ENCODE data around the gene PPP2R2C. TPM values are rescaled to one million over a fixed set of nuclear protein-coding genes. Genes with fewer than 3 reads are reported as not detected.

PPP2R2C gene
- total and polyA plus RNA-seq, 10 of the 15 experiments (the other 5 are each of a cell fraction or from before 2014, with no cell fraction given) = 0.13 to 0.15 TPM; not detected in 8

DNA sequence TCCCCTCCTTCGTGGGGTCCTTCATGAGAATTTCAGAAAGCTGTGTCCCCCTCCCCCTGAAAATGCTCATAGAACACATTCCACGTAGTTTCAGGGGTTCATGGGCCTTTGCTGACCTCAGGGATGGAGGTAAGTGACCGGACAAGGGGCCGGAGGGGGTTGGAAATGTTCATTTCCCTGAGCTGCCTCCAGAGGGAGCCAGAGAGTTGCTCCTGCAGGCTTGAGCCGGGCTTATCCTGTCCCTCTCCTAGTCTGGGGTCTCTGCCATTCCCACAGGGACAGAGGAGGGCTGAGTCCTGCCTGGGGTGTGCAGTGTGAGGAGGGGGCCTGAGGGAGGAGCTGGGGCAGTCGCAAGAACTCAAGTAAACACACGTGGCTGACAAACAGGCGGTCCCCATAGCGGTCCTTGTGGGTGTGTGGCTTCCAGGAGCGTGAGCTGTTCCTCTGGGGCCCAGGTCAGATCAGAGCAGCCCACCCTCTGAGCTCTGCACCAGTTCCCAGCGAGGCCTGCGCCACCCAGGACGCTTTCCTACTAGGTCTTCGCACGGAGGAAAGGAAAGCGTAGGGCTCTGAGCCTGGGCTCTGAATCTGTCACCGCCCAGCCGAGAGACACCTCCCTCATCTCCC, 140.3 kb downstream of the PPP2R2C start:
- Histone ChIP-seq H3K4me2 (ENCODE audit: control insufficient read depth, insufficient read depth) (no peak overlapping the region), H2AFZ (ENCODE audit: control insufficient read depth, low read depth, low read length) (no peak overlapping the region), H4K20me1 (ENCODE audit: control insufficient read depth, insufficient read depth) (no peaks in the 10 kb centered on the region), H3K36me3 (ENCODE audit: control insufficient read depth in 2 of 2, insufficient read depth in 2 of 2, low read length in 1 of 2) (no peaks in the 10 kb centered on the region), H3K9ac (ENCODE audit: control insufficient read depth, insufficient read depth, low read length) (no peak overlapping the region), H3K4me1 (ENCODE audit: control insufficient read depth, insufficient read depth, low read length) (no peaks in the 10 kb centered on the region; the same call in 1 of the 2 replicates), H3K79me2 (ENCODE audit: control insufficient read depth, insufficient read depth, low read length) (no peaks in the 10 kb centered on the region), H3K4me3 (no peak overlapping the region), H3K27me3 (replicated peaks in 1 of 2; ENCODE audit: control insufficient read depth in 2 of 2, insufficient read depth in 2 of 2, low read length in 1 of 2) (peaks cover 0 to 2% of the 10 kb centered on the region in 2 experiments; a peak in 1 of 4 replicates), H3K9me3 (replicated peaks; ENCODE audit: control insufficient read depth, insufficient read depth, low read length) (no peaks in the 10 kb centered on the region; the same call in 2 of the 3 replicates), H3K27ac (ENCODE audit: control insufficient read depth, insufficient read depth) (no peak overlapping the region)
- POLR2A ChIA-PET = no interaction called here
- FAIRE-seq (no peak), DNase-seq (ENCODE audit: low read depth, low spot score) (no peak), ATAC-seq (0 out of 3 replicates have a peak, but pooled peaks have one; percentile 26)
- intact Hi-C loops (cut with micrococcal nuclease; ENCODE audit: unreplicated experiment) (no loop called here), in situ Hi-C loops (cut with MboI) (no loop called here)
- BruUV-seq (replicated peaks) = no TSS peak
- 51% methylated on average over 18 of the region's 18 CpGs for WGBS (ENCODE audit: insufficient coverage, insufficient replicate concordance, low lambda C conversion rate, missing lambda C conversion rate)
- CTCF ChIA-PET = interaction anchor here (0.8 to 20.1 kb wide), 24 partner anchors 10 to 383 kb away, joined by 3 to 469 read pairs (median 4); partner anchors contain the start of gene WFS1
- SMC1A ChIA-PET (ENCODE audit: uncharacterized antibody, unreplicated experiment) = interaction anchor here (1.0 to 5.8 kb wide), 4 partner anchors 68 to 333 kb away, joined by 4 to 78 read pairs (median 22); no protein-coding TSS in a partner anchor
- RAD21 ChIA-PET (ENCODE audit: unreplicated experiment) = interaction anchor here (3.0 to 8.5 kb wide), 3 partner anchors 63 to 82 kb away, joined by 11 to 222 read pairs (median 156); partner anchors contain the start of gene WFS1
- TF ChIP-seq MTA3 (IDR thresholded peaks at IDR 0.05; ENCODE audit: borderline replicate concordance, low read length) (no peak), NFYA (IDR thresholded peaks at IDR 0.05; ENCODE audit: borderline replicate concordance, low read depth, low read length) (no peak), PML (IDR thresholded peaks at IDR 0.05; ENCODE audit: low read length) (no peak), TCF3 (IDR thresholded peaks at IDR 0.05; ENCODE audit: borderline replicate concordance, insufficient read depth, low read depth, low read length) (no peak), ZNF207 (IDR thresholded peaks at IDR 0.05; ENCODE audit: borderline replicate concordance) (no peak), JUNB (IDR thresholded peaks at IDR 0.05) (no peak), HDAC2 (IDR thresholded peaks at IDR 0.05) (no peak), WRNIP1 (IDR thresholded peaks at IDR 0.05; ENCODE audit: borderline replicate concordance, low read depth, low read length) (no peak), RAD51 (IDR thresholded peaks at IDR 0.05) (no peak), PAX5 (IDR thresholded peaks at IDR 0.05; ENCODE audit: borderline replicate concordance, low read depth, low read length) (no peak), ESRRA (IDR thresholded peaks at IDR 0.05; ENCODE audit: low read length) (no peak), CBFB (IDR thresholded peaks at IDR 0.05; ENCODE audit: low read depth) (no peak), RAD21 (IDR thresholded peaks at IDR 0.05; ENCODE audit: insufficient read depth, low read depth, low read length) (peak; percentile 46), SMARCA5 (IDR thresholded peaks at IDR 0.05) (no peak)
- TF ChIP-seq, protein P1, sequence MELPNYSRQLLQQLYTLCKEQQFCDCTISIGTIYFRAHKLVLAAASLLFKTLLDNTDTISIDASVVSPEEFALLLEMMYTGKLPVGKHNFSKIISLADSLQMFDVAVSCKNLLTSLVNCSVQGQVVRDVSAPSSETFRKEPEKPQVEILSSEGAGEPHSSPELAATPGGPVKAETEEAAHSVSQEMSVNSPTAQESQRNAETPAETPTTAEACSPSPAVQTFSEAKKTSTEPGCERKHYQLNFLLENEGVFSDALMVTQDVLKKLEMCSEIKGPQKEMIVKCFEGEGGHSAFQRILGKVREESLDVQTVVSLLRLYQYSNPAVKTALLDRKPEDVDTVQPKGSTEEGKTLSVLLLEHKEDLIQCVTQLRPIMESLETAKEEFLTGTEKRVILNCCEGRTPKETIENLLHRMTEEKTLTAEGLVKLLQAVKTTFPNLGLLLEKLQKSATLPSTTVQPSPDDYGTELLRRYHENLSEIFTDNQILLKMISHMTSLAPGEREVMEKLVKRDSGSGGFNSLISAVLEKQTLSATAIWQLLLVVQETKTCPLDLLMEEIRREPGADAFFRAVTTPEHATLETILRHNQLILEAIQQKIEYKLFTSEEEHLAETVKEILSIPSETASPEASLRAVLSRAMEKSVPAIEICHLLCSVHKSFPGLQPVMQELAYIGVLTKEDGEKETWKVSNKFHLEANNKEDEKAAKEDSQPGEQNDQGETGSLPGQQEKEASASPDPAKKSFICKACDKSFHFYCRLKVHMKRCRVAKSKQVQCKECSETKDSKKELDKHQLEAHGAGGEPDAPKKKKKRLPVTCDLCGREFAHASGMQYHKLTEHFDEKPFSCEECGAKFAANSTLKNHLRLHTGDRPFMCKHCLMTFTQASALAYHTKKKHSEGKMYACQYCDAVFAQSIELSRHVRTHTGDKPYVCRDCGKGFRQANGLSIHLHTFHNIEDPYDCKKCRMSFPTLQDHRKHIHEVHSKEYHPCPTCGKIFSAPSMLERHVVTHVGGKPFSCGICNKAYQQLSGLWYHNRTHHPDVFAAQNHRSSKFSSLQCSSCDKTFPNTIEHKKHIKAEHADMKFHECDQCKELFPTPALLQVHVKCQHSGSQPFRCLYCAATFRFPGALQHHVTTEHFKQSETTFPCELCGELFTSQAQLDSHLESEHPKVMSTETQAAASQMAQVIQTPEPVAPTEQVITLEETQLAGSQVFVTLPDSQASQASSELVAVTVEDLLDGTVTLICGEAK (IDR thresholded peaks at IDR 0.05; ENCODE audit: borderline replicate concordance) = no peak
- TF ChIP-seq, protein P2, sequence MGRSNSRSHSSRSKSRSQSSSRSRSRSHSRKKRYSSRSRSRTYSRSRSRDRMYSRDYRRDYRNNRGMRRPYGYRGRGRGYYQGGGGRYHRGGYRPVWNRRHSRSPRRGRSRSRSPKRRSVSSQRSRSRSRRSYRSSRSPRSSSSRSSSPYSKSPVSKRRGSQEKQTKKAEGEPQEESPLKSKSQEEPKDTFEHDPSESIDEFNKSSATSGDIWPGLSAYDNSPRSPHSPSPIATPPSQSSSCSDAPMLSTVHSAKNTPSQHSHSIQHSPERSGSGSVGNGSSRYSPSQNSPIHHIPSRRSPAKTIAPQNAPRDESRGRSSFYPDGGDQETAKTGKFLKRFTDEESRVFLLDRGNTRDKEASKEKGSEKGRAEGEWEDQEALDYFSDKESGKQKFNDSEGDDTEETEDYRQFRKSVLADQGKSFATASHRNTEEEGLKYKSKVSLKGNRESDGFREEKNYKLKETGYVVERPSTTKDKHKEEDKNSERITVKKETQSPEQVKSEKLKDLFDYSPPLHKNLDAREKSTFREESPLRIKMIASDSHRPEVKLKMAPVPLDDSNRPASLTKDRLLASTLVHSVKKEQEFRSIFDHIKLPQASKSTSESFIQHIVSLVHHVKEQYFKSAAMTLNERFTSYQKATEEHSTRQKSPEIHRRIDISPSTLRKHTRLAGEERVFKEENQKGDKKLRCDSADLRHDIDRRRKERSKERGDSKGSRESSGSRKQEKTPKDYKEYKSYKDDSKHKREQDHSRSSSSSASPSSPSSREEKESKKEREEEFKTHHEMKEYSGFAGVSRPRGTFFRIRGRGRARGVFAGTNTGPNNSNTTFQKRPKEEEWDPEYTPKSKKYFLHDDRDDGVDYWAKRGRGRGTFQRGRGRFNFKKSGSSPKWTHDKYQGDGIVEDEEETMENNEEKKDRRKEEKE (IDR thresholded peaks at IDR 0.05) = no peak
- TF ChIP-seq, protein P3, sequence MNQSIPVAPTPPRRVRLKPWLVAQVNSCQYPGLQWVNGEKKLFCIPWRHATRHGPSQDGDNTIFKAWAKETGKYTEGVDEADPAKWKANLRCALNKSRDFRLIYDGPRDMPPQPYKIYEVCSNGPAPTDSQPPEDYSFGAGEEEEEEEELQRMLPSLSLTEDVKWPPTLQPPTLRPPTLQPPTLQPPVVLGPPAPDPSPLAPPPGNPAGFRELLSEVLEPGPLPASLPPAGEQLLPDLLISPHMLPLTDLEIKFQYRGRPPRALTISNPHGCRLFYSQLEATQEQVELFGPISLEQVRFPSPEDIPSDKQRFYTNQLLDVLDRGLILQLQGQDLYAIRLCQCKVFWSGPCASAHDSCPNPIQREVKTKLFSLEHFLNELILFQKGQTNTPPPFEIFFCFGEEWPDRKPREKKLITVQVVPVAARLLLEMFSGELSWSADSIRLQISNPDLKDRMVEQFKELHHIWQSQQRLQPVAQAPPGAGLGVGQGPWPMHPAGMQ (IDR thresholded peaks at IDR 0.05; ENCODE audit: borderline replicate concordance) = no peak

All from GM12878 (cell line).